HG03439 (cell line): Measurements from ENCODE around the gene VRK1.
A peak's percentile ranks its signal among the peaks of the same experiment; 100 is the strongest.

ENCODE experiments used
- ATAC-seq: cut with Tn5 transposase; IDR thresholded peaks from one replicate; pipeline ENCODE4 v1.9.1; 2021; ENCODE audit warnings: mild to moderate bottlenecking, moderate library complexity; ENCODE audit not compliant: unreplicated experiment

The VRK1 gene

GRCh38 chr14:96790706-96791105, 6.5 kb upstream of the VRK1 start:
- no peak for ATAC-seq

DNA sequence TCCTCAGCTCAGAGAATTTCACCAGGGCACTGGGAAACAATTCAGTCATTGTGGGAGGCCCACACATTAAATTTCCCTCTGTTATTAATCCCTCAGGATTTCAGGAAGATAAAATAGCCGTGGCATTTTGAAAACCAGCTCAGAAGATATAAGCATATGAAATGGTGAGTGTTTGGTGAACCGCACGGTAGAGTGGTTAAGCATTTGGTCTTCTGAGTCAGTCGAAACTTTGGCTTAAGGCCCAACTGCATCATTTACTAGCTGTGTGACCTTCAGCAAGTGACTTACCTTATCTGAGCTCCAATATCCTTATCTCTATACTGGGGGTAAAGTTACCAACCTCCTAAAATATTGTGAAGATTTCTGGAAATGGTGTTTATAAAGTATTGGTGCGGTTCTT, 5.2 kb upstream of the VRK1 start:
- no peak for ATAC-seq

GRCh38 chr14:96792591-96792990, 4.6 kb upstream of the VRK1 start:
- no peak for ATAC-seq

DNA sequence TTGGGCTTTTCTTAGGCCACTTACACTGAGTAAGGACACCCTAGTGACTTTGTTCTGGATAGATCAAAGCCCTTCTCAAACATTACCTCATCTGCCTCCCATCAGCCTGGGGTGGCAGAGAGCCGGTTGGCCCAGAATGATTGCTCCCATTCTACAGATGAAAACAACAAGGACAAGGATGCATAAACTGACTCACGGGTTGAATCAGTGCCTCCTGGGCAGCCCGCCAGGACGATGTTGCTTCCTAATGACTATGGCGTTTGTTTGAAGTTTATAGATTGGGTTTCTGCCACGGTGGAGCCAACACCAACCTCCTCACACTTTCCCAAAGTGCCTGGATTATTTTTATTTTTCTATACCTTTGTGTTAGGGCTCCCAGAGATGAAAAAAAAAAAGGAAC, 3.6 kb upstream of the VRK1 start:
- ATAC-seq = no peak

- ATAC-seq = no peak
Measured at GRCh38 chr14:96795109-96795828, 1.9 kb upstream of the VRK1 start.

DNA sequence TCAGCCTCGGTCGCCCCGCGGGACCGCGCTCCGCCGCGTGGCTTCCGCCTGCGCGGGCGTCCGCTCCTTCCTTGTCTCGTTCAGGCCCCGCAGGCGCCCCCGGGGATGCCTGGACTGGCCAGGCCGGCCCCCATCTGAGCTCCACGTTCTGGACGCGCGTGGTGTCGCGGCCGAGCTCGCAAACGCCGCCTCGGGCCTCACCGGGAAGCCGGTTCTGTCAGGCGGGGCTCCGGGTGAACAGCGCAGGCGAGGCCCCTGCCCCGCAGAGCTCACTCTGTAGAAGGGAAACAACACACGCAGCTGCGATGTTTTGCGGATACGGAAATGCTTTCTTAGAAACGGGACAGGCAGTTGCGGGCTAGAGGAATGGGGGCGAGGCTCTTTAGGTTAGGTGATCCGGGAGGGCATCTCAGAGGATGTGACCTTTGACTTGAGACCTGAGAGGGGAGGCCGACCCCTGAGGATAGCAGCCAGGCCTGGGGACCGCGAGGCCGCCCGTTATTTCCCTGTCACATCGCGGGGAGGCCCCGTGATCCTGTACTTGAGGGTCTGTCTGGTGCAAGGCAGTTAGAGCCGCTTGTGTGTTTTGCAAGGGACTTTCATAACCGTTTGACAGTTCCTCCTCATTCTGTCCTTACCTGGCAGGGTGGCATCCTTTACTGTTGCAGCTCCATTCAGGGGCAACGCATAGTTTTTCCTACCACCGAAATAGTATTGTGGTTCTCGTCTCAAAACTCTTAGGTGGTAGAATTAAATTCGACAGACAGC, 584 bp downstream of the VRK1 start:
- ATAC-seq = peak; percentile 40

DNA sequence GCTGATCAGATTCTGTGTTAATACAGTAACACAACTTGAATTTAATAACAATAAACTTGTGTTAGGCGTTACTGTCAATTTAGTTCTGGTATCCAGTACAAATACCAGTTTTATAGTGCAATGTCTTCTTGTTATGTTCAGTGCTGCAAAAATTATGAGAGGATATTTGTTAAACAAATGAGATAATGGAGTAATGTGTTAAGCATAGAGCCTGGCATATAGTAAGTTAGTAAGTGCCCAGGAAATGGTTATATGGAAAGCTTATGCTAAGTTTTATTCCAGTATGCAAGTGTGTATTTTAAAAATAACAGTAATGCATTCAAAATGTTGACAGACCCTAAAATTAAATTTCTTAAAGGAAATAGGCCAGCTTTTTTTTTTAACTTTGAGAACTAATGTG, 1.8 kb downstream of the VRK1 start:
- ATAC-seq = no peak

GRCh38 chr14:96799489-96800054, 2.4 kb downstream of the VRK1 start:
- no peak for ATAC-seq

DNA sequence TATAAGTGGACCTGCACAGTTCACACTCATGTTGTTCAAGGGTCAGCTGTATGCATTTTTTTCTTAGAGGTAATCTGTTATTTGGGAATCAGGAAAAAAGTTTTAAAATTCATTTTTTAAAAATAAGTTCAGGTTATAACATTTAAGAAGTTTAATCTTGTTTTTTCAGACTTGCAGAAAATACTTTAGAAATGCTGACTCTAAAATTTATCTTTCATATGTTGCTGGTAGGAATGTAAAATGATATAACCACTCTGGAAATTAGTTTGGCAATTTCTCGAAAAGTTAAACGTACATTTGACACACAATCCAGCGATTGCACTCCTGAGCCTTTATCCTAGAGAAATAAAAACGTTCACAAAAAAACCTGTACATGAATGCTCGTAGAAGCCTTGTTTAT, 4.7 kb downstream of the VRK1 start:
- ATAC-seq = no peak

DNA sequence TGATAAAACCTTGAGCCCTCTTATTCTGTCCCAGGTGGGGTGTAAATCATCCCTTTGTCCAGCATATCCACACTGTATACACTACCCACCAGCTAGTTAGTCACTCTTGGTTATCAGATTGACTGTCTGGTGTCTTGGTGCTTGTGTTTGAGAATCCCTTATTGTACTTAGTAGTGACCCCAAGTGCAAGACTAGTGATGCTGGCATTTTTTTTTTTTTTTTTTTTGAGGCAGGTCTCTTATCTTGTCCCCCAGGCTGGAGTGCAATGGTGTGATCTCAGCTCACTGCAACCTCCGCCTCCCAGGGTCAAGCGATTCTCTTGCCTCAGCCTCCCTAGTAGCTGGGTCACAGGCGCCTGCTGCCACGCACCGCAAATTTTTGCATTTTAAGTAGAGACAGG, 5.8 kb downstream of the VRK1 start:
- no peak for ATAC-seq

DNA sequence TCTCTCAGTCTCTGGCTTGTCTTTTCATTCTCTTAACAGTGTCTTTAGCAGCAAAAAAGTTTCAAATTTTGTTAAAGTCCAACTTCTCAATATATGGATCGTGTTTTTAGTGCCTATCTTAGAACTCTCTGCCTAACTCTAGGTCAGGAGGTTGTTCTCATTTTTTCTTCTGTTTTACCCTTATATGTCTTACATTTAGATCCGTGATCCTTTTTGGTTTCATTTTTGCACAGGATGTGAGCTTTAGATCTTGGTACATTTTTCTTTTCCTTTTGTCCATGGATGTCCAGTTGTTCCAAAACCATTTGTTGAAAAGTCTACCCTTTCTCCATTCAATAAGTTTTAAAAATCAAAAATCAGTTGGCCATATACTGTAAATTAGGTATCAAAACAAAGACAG, 6.8 kb downstream of the VRK1 start:
- no peak for ATAC-seq

DNA sequence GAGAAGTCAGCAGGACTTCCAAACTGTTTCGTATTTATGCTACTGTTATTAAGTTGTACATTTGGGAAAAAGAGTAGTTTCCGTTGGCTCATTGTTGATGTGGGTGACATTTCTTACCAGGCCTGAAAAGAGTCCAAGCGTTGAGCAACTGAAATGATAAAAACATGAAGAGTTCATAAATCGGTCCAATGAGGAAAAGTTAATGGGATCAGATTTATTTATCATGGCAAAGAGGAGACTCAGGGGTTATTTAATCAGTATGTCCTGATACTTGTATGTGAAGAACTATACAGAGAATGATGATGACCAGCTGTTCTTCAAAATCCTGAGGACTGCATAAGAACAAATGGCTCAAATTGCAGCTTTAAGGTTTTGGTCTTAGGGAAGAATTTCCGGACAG, 7.7 kb downstream of the VRK1 start:
- ATAC-seq = no peak

DNA sequence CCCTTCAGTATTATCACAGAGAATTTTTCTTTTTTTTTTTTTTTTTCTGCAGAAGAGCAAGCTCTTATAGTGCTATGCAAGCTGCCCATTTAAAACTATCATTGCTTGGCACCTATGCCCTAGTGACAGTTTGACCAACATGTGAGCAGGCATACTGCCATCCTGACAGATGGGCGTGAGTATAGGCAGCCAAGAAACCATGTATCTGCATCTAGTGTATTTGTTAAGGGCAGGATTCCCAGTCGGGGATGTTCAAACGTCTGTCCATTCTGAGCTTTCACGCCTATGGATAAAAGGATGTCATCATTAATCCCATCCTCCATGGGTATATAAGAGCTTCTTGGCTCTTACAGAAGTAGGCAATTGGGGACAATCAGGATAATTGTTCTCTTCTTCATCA, 8.8 kb downstream of the VRK1 start:
- no peak for ATAC-seq

DNA sequence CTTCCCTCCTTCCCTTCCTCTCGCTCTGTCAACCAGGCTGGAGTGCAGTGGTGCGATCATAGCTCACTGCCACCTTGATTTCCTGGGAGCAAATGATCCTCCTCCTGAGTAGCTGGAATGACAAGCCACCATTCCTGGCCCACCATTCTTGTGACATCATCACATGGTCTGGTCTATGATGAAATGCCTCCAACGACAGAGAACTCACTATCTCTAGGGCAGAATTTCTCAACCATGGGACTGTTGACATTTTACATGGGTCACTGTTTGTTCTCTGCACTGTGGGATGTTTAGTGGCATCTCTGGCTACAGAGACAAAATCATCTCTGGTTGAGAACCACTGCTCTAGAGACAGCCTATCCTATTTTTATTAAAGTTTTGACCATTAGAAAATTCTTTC, 9.7 kb downstream of the VRK1 start:
- no peak for ATAC-seq

DNA sequence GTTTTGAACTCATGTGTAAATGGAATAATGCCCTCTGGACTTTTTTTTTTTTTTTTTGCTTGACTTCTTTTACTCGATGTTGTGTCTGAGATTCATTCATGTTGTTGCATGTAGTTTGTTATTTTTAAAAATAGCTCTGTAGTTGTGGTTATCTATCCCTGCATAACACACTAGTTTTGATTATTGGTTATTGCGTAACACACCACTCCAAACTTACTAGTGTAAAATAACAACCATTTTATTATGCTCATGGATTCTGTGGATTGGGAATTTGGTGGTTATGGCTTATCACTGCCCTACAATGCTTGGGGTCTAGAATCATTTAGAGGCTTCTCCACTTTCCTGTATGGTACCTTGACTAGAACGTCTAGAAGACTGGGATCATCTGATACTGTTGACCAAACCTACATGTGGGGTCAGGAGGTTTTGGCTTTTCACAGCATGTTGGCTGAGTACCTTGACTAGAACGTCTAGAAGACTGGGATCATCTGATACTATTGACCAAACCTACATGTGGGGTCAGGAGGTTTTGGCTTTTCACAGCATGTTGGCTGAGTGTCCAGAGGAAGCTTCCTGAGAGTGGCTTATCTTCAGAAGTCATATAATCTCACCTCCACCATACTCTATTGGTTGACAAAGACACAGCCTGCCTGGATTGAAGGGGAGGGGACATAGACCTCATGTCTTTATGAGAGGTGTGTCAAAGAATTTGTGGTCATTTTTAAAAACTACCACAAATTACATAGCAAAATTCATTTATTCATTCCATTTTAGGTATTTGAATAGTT, 11.6 kb downstream of the VRK1 start:
- no peak for ATAC-seq

GRCh38 chr14:96811265-96811664, 14.1 kb downstream of the VRK1 start:
- ATAC-seq = no peak

- ATAC-seq = no peak
Measured at GRCh38 chr14:96811985-96812667, 14.9 kb downstream of the VRK1 start.

GRCh38 chr14:96816281-96816680, 19.1 kb downstream of the VRK1 start:
- no peak for ATAC-seq

DNA sequence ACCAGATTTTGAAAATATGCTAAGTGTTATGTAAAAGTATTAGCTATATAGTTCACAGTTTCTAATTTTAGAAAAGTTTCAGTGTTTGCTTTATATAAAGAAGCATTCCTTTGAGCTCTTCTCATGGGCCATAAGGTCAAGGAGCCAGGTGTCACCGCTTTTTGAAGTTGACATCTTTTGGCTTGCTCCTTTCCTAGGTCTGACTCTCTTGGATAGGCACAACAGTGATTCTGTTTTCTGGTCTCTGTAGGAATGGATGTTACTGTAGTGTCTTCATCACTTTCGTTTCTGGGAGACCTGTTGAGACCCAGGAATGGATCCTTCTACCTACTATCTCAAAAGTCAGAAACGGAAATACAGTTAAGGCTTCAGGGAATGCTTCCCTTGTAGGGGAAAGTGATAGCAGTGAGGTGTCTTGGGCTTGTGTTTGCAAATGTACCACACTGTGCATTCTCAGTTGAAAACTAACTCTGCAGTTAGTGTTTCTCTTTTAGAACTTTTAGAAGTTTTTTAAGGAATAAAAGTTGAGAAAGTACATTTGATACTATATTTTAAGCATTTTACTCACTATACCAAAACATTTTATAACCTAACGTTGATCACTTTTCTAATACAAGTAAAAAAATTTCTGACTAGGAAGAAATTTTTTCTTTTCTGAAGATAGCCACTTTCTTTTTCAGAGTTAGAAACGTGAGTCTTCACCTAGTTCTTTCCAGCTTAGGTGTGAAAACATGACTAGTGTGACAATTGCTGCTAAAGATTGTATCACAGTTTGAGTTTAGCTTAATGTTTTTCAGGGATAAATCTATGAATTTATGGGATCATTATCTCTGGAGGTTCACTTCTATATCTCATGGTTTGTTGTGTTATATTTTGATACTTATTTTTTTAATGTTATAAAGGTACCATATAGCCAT, 20.8 kb downstream of the VRK1 start:
- ATAC-seq = no peak

DNA sequence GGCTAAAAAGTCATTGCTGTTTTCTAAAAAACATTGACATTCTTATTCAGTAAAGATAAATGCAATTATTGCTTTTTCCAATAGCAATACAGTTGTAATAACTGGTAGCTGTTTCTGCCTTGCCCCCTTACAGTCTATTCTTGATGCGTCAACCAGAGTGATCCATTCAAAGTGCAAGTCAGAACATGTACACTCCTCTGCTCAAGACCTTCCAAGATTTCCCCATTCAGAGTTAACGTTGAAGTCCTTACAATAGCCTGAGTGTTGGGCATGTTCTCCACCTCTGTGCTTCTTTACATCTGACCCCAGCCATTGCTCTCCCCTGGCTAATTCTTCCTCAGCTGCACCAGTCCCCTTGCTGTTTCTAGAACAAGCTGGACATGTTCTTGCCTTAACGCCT, 24.3 kb downstream of the VRK1 start:
- no peak for ATAC-seq
